ENCODE measurements around the gene ZNF549.
A peak's percentile ranks its signal among the peaks of the same experiment; 100 is the strongest.

The ZNF549 gene

GRCh38 chr19:57566396-57567265 lies 39.5 kb downstream of the ZNF549 start:
- peak; percentile 68 for DNase-seq (ENCODE audit: low read depth)

GRCh38 chr19:57570707-57571106 lies 43.6 kb downstream of the ZNF549 start:
- no peak for DNase-seq (ENCODE audit: low read depth)

GRCh38 chr19:57572415-57572947 lies 45.3 kb downstream of the ZNF549 start:
- no peak for DNase-seq (ENCODE audit: low read depth)

- DNase-seq (ENCODE audit: low read depth), result no peak
Measured at GRCh38 chr19:57576661-57577060, 49.5 kb downstream of the ZNF549 start.

- DNase-seq (ENCODE audit: low read depth), result peak; percentile 98
Measured at GRCh38 chr19:57578487-57579205, 51.5 kb downstream of the ZNF549 start, which contains the start of gene ZNF416. ZNF416 (minus strand) TSS chr19:57578911; CDS start chr19:57578704, 207 bp downstream.

- DNase-seq (ENCODE audit: low read depth), result no peak
Measured at GRCh38 chr19:57583104-57583520, 56.0 kb downstream of the ZNF549 start.

- peak; percentile 89 for DNase-seq (ENCODE audit: low read depth)
Measured at GRCh38 chr19:57583521-57584416, 56.6 kb downstream of the ZNF549 start, which contains the start of gene ZIK1. ZIK1 (plus strand) TSS chr19:57584145; CDS start chr19:57584357, 212 bp downstream.

GRCh38 chr19:57587529-57587928 lies 60.4 kb downstream of the ZNF549 start:
- DNase-seq (ENCODE audit: low read depth), result peak; percentile 66

- DNase-seq (ENCODE audit: low read depth), result no peak
Measured at GRCh38 chr19:57599377-57599760, 72.2 kb downstream of the ZNF549 start.

- peak; percentile 90 for DNase-seq (ENCODE audit: low read depth)
Measured at GRCh38 chr19:57599761-57600383, 72.7 kb downstream of the ZNF549 start, which contains the start of gene ZNF530. ZNF530 (plus strand) TSS chr19:57599885; CDS start chr19:57604346, 4,461 bp downstream.

GRCh38 chr19:57606931-57607330 lies 79.8 kb downstream of the ZNF549 start:
- DNase-seq (ENCODE audit: low read depth), result no peak

All from amniotic epithelial cell (primary cell).